ENCODE data around the gene SORT1. TPM values are rescaled to one million over a fixed set of nuclear protein-coding genes. Genes with fewer than 3 reads are reported as not detected.

The SORT1 gene
- total RNA-seq, 1 donor from 2014 or later, result 183 TPM

- TF ChIP-seq CTCF (IDR thresholded peaks at IDR 0.05), result no peak
- intact Hi-C loops (cut with DNase I), result loop anchor here (5.0 kb wide), 1 partner anchor 140 kb away; no protein-coding TSS in a partner anchor
- Histone ChIP-seq H3K27me3 (no peaks in the 10 kb centered on the region), H3K4me1 (peaks cover 11% of the 10 kb centered on the region), H3K27ac (no peak overlapping the region), H3K9me3 (no peaks in the 10 kb centered on the region), H3K36me3 (peaks cover 62% of the 10 kb centered on the region), H3K4me3 (no peak overlapping the region)
- ATAC-seq (no peak), DNase-seq (no peak)
These were observed 4.3 kb upstream of the SORT1 start for GRCh38 chr1:109402025-109402424.

GRCh38 chr1:109400035-109400655 is 2.4 kb upstream of the SORT1 start:
- peaks cover 25% of the 10 kb centered on the region for H3K4me1 ChIP-seq
- H3K4me3 ChIP-seq, result no peak overlapping the region
- no peaks in the 10 kb centered on the region for H3K9me3 ChIP-seq
- no peak for TF ChIP-seq CTCF (IDR thresholded peaks at IDR 0.05)
- no peaks in the 10 kb centered on the region for H3K27me3 ChIP-seq
- intact Hi-C loops (cut with DNase I), result loop anchor here (5.0 kb wide), 1 partner anchor 138 kb away; no protein-coding TSS in a partner anchor
- H3K36me3 ChIP-seq, result peaks cover 46% of the 10 kb centered on the region
- DNase-seq (no peak), ATAC-seq (no peak)
- H3K27ac ChIP-seq, result no peak overlapping the region

GRCh38 chr1:109399326-109399957 is 1.7 kb upstream of the SORT1 start:
- ATAC-seq, result peak; percentile 17
- H3K27ac ChIP-seq, result no peak overlapping the region

GRCh38 chr1:109398343-109399225 is 866 bp upstream of the SORT1 start:
- Histone ChIP-seq H3K27ac (peak overlapping the region; percentile 59), H3K36me3 (peaks cover 31% of the 10 kb centered on the region), H3K9me3 (no peaks in the 10 kb centered on the region), H3K4me3 (peak overlapping the region; percentile 68), H3K27me3 (no peaks in the 10 kb centered on the region), H3K4me1 (peaks cover 38% of the 10 kb centered on the region)
- TF ChIP-seq CTCF (IDR thresholded peaks at IDR 0.05), result no peak
- no peak for DNase-seq
- intact Hi-C loops (cut with DNase I), result loop anchor here (5.0 kb wide), 1 partner anchor 116 kb away; the partner anchor contains the start of gene PSRC1
- ATAC-seq, result no peak

More at GRCh38 chr1:109399326-109399957, 1.7 kb upstream of the SORT1 start:
- H3K4me3 ChIP-seq, result no peak overlapping the region
- no peaks in the 10 kb centered on the region for H3K9me3 ChIP-seq
- no peak for DNase-seq
- peaks cover 30% of the 10 kb centered on the region for H3K4me1 ChIP-seq
- peak; percentile 63 for TF ChIP-seq CTCF (IDR thresholded peaks at IDR 0.05)
- intact Hi-C loops (cut with DNase I), result loop anchor here (5.0 kb wide), 1 partner anchor 117 kb away; the partner anchor contains the start of gene PSRC1
- H3K36me3 ChIP-seq, result peaks cover 40% of the 10 kb centered on the region
- no peaks in the 10 kb centered on the region for H3K27me3 ChIP-seq

GRCh38 chr1:109396871-109397580 is 692 bp downstream of the SORT1 start:
- Histone ChIP-seq H3K36me3 (peaks cover 16% of the 10 kb centered on the region), H3K9me3 (no peaks in the 10 kb centered on the region), H3K27me3 (no peaks in the 10 kb centered on the region), H3K4me3 (peak overlapping the region; percentile 68), H3K27ac (peak overlapping the region; percentile 80), H3K4me1 (peaks cover 54% of the 10 kb centered on the region)
- ATAC-seq (no peak), DNase-seq (no peak)
- TF ChIP-seq CTCF (IDR thresholded peaks at IDR 0.05), result no peak
- intact Hi-C loops (cut with DNase I), result loop anchor here (5.0 kb wide), 1 partner anchor 115 kb away; the partner anchor contains the start of gene PSRC1

Data from upper lobe of right lung (tissue), 1 donor.